ENCODE data around the gene IDNK.

Gene IDNK

GRCh38 chr9:83636813-83637212 is 13.9 kb downstream of the IDNK start:
- DNase-seq = peak; percentile 8

GRCh38 chr9:83637389-83637788 is 14.4 kb downstream of the IDNK start:
- no peak for DNase-seq

- no peak for DNase-seq
Observed at GRCh38 chr9:83639266-83639665, 16.3 kb downstream of the IDNK start.

- no peak for DNase-seq
Observed at GRCh38 chr9:83642793-83643192, 19.9 kb downstream of the IDNK start.

GRCh38 chr9:83646500-83647239 is 23.7 kb downstream of the IDNK start:
- no peak for DNase-seq

GRCh38 chr9:83649080-83649479 is 26.1 kb downstream of the IDNK start:
- DNase-seq = peak; percentile 73

GRCh38 chr9:83649515-83649914 is 26.6 kb downstream of the IDNK start:
- DNase-seq = no peak

GRCh38 chr9:83651558-83651957 is 28.6 kb downstream of the IDNK start:
- DNase-seq = no peak

- DNase-seq = no peak
Observed at GRCh38 chr9:83652433-83652832, 29.5 kb downstream of the IDNK start.

GRCh38 chr9:83655433-83655832 is 32.5 kb downstream of the IDNK start:
- no peak for DNase-seq

- peak; percentile 17 for DNase-seq
Observed at GRCh38 chr9:83656032-83656680, 33.2 kb downstream of the IDNK start.

GRCh38 chr9:83656952-83657351 is 34.0 kb downstream of the IDNK start:
- peak; percentile 11 for DNase-seq

GRCh38 chr9:83662933-83663332 is 40.0 kb downstream of the IDNK start:
- no peak for DNase-seq

GRCh38 chr9:83665580-83666200 is 42.7 kb downstream of the IDNK start:
- no peak for DNase-seq

- DNase-seq = no peak
Observed at GRCh38 chr9:83669067-83669466, 46.1 kb downstream of the IDNK start.

GRCh38 chr9:83670381-83670780 is 47.4 kb downstream of the IDNK start:
- no peak for DNase-seq

GRCh38 chr9:83671451-83671850 is 48.5 kb downstream of the IDNK start:
- DNase-seq = no peak

GRCh38 chr9:83675466-83675865 is 52.5 kb downstream of the IDNK start:
- no peak for DNase-seq

GRCh38 chr9:83677596-83677995 is 54.7 kb downstream of the IDNK start:
- DNase-seq = no peak

GRCh38 chr9:83680233-83680632 is 57.3 kb downstream of the IDNK start:
- no peak for DNase-seq

GRCh38 chr9:83681490-83681889 is 58.5 kb downstream of the IDNK start:
- DNase-seq = no peak

GRCh38 chr9:83688921-83689320 is 66.0 kb downstream of the IDNK start:
- no peak for DNase-seq

- DNase-seq = no peak
Observed at GRCh38 chr9:83691492-83691891, 68.5 kb downstream of the IDNK start.
